OCI-LY3 (cell line): ENCODE results near the gene CD24.

ENCODE experiments used
- CTCF ChIP-seq: fragments of 200-600, 300-600 bp; sonication (generic); IDR thresholded peaks from 2 replicates; pipeline ENCODE4 v1.5.1; 2014; ENCODE audit warnings: antibody characterized with exemption, low read length, low read depth
- EZH2phosphoT487 ChIP-seq: fragments of 200-600 bp; shearing (Covaris generic); IDR thresholded peaks from 2 replicates; pipeline ENCODE4 v1.6.1; 2018; ENCODE audit warnings: antibody characterized with exemption, mixed run types, low read depth

GRCh38 chr6:107019047-107019446, 44.5 kb upstream of the CD24 start:
- TF ChIP-seq CTCF (no peak), EZH2phosphoT487 (no peak)
